Spleen (tissue), 11 donors: ENCODE measurements around the gene CMSS1. TPM values are rescaled to one million over a fixed set of nuclear protein-coding genes. Genes with fewer than 3 reads are reported as not detected.

Experiments
- DNase-seq: peaks from one replicate; pipeline ENCODE4 v3.0.0-alpha.2; 2020
- H3K27ac ChIP-seq, 8 donors: fragments of 200-600 bp; sonication (generic) in 7 of 8; 1 replicate in 4 of 8; 2 replicates in 4 of 8; pipeline versions ENCODE4 v1.5.0 to v1.8.0; 2016 to 2021; ENCODE audit warnings: inconsistent platforms in 4 of 8, mild to moderate bottlenecking in 4 of 8, moderate library complexity in 1 of 8
- H3K27me3 ChIP-seq, 7 donors: fragments of 200-600 bp; sonication (generic) in 6 of 7; replicated peaks in 1 of 7; 1 replicate in 4 of 7; 2 replicates in 3 of 7; pipeline versions ENCODE4 v1.5.0 to v1.8.0; 2016 to 2021; ENCODE audit warnings: inconsistent platforms in 3 of 7, mild to moderate bottlenecking in 1 of 7
- H3K36me3 ChIP-seq, 6 donors: fragments of 200-600 bp; sonication (generic) in 5 of 6; 1 replicate in 4 of 6; 2 replicates in 2 of 6; pipeline versions ENCODE4 v1.5.0 to v1.8.0; 2016 to 2021; ENCODE audit warnings: inconsistent platforms in 2 of 6
- H3K4me1 ChIP-seq, 6 donors: fragments of 200-600 bp; sonication (generic) in 5 of 6; 1 replicate in 3 of 6; 2 replicates in 3 of 6; pipeline versions ENCODE4 v1.5.0 to v1.8.0; 2016 to 2021; ENCODE audit warnings: inconsistent platforms in 3 of 6
- H3K4me3 ChIP-seq, 8 donors: fragments of 200-600 bp; sonication (generic) in 7 of 8; 1 replicate in 4 of 8; 2 replicates in 4 of 8; pipeline versions ENCODE4 v1.5.0 to v1.8.0; 2016 to 2021; ENCODE audit warnings: inconsistent platforms in 4 of 8, mild to moderate bottlenecking in 4 of 8, moderate library complexity in 2 of 8
- H3K9me3 ChIP-seq, 8 donors: fragments of 200-600 bp; sonication (generic) in 7 of 8; 1 replicate in 4 of 8; 2 replicates in 4 of 8; pipeline versions ENCODE4 v1.5.0 to v1.8.0; 2016 to 2021; ENCODE audit warnings: inconsistent platforms in 4 of 8
- CTCF ChIP-seq, 11 experiments: fragments of 200-600 bp in 7 of 11; fragments of 450-650 bp in 4 of 11; sonication (generic) in 4 of 11; IDR thresholded peaks in 8 of 11; conservative IDR thresholded peaks in 3 of 11; 1 replicate in 7 of 11; 2 replicates in 4 of 11; pipeline versions ENCODE4 v1.4.0 to v1.8.0; 2016 to 2021; ENCODE audit warnings: antibody characterized with exemption in 11 of 11, inconsistent platforms in 4 of 11, mild to moderate bottlenecking in 1 of 11
- POLR2A ChIP-seq, 3 donors: fragments of 450-650 bp; IDR thresholded peaks; one replicate each; pipeline ENCODE4 v1.5.1; 2017; ENCODE audit warnings: antibody characterized with exemption in 3 of 3, mild to moderate bottlenecking in 1 of 3
- POLR2AphosphoS5 ChIP-seq, 3 donors: sonication (generic); formaldehyde crosslinking; IDR thresholded peaks; one replicate each; pipeline ENCODE4 v1.5.1; 2017; ENCODE audit warnings: antibody characterized with exemption in 3 of 3
- WGBS, 5 donors: extraction: QIAGEN DNeasy Blood & Tissue Kit in 3 of 5; methylation state at CpG; one replicate each; pipeline versions ENCODE4 v1.1.5 to v1.1.7; 2013 to 2018; 5-methylcytosine and 5-hydroxymethylcytosine counted together
- intact Hi-C: fragments of 100-400 bp; cut with DNase I; formaldehyde crosslinking; loops from one replicate; pipeline ENCODE4 v1.15.0; 2023; ENCODE audit warnings: low total_unique reads
- polyA plus RNA-seq, 3 donors: library from polyadenylated mRNA; stranded (reverse); fragments of 200-250 nt; gene quantifications; one replicate each; pipeline ENCODE4 v1.2.1, GENCODE V29; 2013
- total RNA-seq, 7 donors: library from RNA; depleted of rRNA in 3 of 7; stranded (reverse); fragments of >200 nt in 3 of 7; fragmentation: NEBNext Ultra II Directional in 4 of 7; extraction: Animal tissue kit (Norgen Biotek cat#: 25700) in 4 of 7; gene quantifications; one replicate each; pipeline versions ENCODE4 v1.1.0 to v1.2.1, GENCODE V29; 2016 to 2021
- donor health status: healthy with polysubstance abuse.
- donor health status: DM: no; HTN: no; CAD: no; lungs with moderate emphysema.
- donor health status: DM: no; HTN: no; CAD: no.
- donor health status: Bipolar disorder and iron deficiency.
- donor health status: healthy.
- donor health status: DM: no; HTN: no; CAD: no.
- donor health status: DM: yes; HTN: yes; CAD: no.

Gene CMSS1
- total and polyA plus RNA-seq, 10 donors: 6.9 to 30.1 (median 20.0) TPM

DNA sequence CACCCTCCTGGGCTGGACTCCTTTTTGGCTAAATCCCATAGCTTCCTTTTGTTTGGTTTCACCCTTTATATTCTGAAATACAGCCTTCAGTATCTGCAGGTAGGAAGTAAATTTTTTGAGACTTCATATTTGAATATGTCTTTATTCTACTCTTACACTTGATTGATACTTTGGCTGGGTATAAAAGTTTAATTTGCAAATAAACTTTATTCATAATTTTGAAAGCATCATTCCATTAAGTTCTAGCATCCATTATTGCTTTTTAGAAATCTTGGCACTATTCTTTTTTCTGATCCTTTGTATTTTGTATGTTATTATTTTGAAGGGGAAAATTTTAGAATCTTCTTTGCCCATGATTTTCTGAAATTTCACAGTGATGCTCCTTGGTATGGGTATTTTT is 337.9 kb downstream of the CMSS1 start:
- Histone ChIP-seq H3K4me3 (no peak overlapping the region), H3K27me3 (no peaks in the 10 kb centered on the region), H3K4me1 (peaks cover 0 to 24% (median 13%) of the 10 kb centered on the region in 6 donors), H3K27ac (no peak overlapping the region), H3K36me3 (peaks cover 0 to 39% (median 5%) of the 10 kb centered on the region in 6 donors), H3K9me3 (peaks cover 0 to 29% (median 23%) of the 10 kb centered on the region in 8 donors)
- TF ChIP-seq POLR2A (IDR thresholded peaks at IDR 0.05) (no peak), POLR2AphosphoS5 (IDR thresholded peaks at IDR 0.05) (no peak), CTCF (IDR thresholded peaks at IDR 0.05 in 8 of 11, conservative IDR thresholded peaks at IDR 0.05 in 3 of 11) (no peak)
- intact Hi-C loops: no loop called here
- no peak for DNase-seq

GRCh38 chr3:100157685-100158084 is 340.0 kb downstream of the CMSS1 start:
- peaks cover 0 to 29% (median 23%) of the 10 kb centered on the region in 8 donors for H3K9me3 ChIP-seq
- H3K4me1 ChIP-seq: peaks cover 0 to 37% (median 13%) of the 10 kb centered on the region in 6 donors
- H3K27me3 ChIP-seq: no peaks in the 10 kb centered on the region
- intact Hi-C loops: no loop called here
- WGBS, 5 donors: 65 to 84% (median 81%) methylated on average over 2 of the region's 2 CpGs
- no peak overlapping the region for H3K4me3 ChIP-seq
- no peak for DNase-seq
- peak overlapping the region in 4 of 8 donors; percentile 48 to 75 (median 72) for H3K27ac ChIP-seq
- no peak for TF ChIP-seq POLR2A (IDR thresholded peaks at IDR 0.05)
- no peak for TF ChIP-seq POLR2AphosphoS5 (IDR thresholded peaks at IDR 0.05)
- TF ChIP-seq CTCF (IDR thresholded peaks at IDR 0.05 in 8 of 11, conservative IDR thresholded peaks at IDR 0.05 in 3 of 11): no peak
- H3K36me3 ChIP-seq: peaks cover 0 to 37% (median 3%) of the 10 kb centered on the region in 6 donors

- no peak for TF ChIP-seq POLR2A (IDR thresholded peaks at IDR 0.05)
- no peak for TF ChIP-seq POLR2AphosphoS5 (IDR thresholded peaks at IDR 0.05)
- no peak for TF ChIP-seq CTCF (IDR thresholded peaks at IDR 0.05 in 8 of 11, conservative IDR thresholded peaks at IDR 0.05 in 3 of 11)
- intact Hi-C loops: no loop called here
Observed at GRCh38 chr3:100158918-100159330, 341.3 kb downstream of the CMSS1 start.

DNA sequence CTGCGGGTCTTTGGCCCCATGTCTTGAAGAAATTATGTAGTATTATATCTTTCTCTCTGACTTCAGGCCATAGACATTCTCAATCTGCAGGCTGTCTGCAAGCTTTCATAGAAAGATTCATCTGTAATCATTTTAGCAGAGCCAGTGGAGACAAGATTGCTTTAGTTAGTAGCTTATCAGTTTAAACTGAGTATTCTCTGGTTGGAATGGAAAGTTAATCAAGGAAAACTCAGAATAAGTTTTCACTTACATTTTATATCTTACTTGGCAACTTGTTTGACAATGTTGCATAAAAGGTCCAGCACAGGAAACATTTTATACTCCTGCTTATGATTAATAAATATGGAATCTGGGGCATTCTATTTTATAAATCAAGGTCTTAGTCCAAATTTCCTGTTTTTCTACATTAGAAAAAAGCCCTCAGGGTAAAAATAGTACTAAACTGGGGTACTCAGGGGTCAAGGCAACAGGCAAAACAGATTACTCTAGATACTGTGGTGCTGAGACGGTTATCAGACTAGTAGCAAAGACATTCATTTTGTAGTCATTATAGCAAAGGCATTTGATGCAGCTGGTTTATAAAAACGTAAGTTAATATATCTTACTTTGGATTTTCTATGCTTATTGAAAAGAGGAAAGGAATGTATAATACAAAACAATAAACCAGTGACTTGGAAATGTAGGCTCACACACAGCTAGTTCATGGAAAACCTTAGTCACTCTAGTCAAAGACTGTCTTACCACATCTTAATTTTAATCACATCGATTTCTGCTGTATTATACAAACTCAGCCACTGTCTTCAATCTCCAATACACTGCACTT is 341.9 kb downstream of the CMSS1 start:
- H3K36me3 ChIP-seq: peaks cover 0 to 40% (median 3%) of the 10 kb centered on the region in 6 donors
- peak overlapping the region in 7 of 8 donors; percentile 48 to 75 (median 64) for H3K27ac ChIP-seq
- TF ChIP-seq CTCF (IDR thresholded peaks at IDR 0.05 in 8 of 11, conservative IDR thresholded peaks at IDR 0.05 in 3 of 11) (no peak), POLR2AphosphoS5 (IDR thresholded peaks at IDR 0.05) (no peak), POLR2A (IDR thresholded peaks at IDR 0.05) (no peak)
- no peak overlapping the region for H3K4me3 ChIP-seq
- H3K4me1 ChIP-seq: peaks cover 0 to 37% (median 13%) of the 10 kb centered on the region in 6 donors
- H3K9me3 ChIP-seq: peaks cover 0 to 26% (median 21%) of the 10 kb centered on the region in 8 donors
- no peak for DNase-seq
- intact Hi-C loops: no loop called here
- H3K27me3 ChIP-seq: no peaks in the 10 kb centered on the region
- WGBS, 5 donors: 53 to 71% (median 68%) methylated on average over 4 of the region's 4 CpGs

More at GRCh38 chr3:100158918-100159330, 341.3 kb downstream of the CMSS1 start:
- Histone ChIP-seq H3K4me3 (no peak overlapping the region), H3K9me3 (peaks cover 0 to 29% (median 23%) of the 10 kb centered on the region in 8 donors), H3K27ac (peak overlapping the region in 7 of 8 donors; percentile 48 to 75 (median 64)), H3K36me3 (peaks cover 0 to 43% (median 3%) of the 10 kb centered on the region in 6 donors), H3K27me3 (no peaks in the 10 kb centered on the region), H3K4me1 (peaks cover 0 to 37% (median 13%) of the 10 kb centered on the region in 6 donors)
- no peak for DNase-seq
- WGBS, 5 donors: 61 to 82% (median 69%) methylated on average over 2 of the region's 2 CpGs
